Suppressor macrophage (primary cell): ENCODE results near the gene E2F1.
A peak's percentile ranks its signal among the peaks of the same experiment; 100 is the strongest.

ENCODE experiments used
- DNase-seq, 4 experiments: peaks; one replicate each; pipeline ENCODE4 v3.0.0-alpha.2; 2020 to 2022

E2F1 gene

DNA sequence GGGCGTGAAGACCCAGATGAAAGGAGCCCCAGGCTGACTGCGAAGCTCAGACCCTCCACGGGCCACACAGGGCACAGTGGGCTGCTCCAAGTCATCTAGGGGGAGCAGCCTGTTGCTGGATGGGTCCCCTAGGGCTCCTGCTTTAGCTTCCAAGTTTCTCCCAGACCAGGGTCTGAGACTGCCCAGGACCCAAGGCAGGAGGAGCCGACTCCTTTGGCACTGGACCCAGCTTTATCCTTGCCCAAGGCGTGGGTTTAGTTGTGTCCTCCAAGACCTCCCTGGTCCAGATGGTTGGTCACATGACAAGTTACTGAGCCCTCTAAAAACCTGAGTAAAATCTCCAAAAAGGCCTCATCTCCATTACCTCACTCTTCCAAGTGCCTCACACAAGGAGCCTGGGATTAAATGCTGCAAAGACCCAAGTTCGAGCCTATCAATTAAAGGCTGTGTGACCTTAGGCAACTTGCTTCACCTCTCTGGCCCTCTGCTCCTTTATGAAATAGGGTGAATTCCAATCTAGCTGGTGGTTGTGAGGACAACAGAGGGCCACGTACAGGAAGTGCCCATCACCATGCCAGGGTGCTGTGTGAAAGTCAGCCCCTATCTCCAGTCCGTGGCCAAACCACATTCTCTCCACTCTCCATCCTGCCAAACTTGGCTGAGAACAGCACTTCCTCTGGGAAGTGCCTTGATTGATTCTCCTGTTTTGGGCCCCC is 14.5 kb downstream of the E2F1 start:
- DNase-seq, result no peak

DNA sequence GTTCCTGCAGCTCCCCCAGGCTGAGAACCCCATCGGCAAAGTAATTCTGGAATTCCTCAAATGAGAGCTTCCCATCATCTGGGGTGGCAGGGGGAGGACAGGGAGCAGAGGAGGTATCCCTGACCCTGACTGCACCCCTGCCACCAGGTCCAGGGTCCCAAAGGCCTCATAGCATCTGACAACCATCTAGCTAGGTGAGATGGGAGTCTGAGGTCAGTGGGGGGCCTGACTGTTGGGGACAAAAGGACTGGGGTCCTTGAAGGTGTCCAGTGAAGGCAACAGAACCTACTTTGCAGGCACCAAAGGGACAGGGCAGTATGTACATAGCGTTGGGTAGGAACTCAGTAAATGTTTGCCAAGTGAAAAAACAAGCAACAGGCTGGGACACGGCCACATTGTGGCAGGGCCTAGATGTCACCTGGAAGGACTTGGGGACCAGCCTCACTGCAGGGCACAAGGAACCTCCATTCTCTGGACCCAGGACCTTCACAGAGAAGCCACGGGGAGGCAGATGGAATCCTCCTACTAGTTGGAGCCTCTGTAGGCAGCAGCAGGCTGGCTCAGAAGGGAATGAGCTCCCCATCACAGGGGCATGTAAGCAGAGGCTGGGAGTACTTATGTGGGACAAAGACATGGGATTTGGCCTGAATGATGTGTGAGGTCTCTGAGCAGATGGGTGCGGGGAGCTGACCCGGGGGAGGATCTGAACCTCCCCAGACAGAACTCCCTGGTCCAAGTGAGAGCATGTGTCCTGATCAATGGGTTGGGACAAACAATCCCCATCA is 15.3 kb downstream of the E2F1 start:
- DNase-seq, result no peak

- no peak for DNase-seq
Measured at GRCh38 chr20:33669873-33670640, 16.1 kb downstream of the E2F1 start.

DNA sequence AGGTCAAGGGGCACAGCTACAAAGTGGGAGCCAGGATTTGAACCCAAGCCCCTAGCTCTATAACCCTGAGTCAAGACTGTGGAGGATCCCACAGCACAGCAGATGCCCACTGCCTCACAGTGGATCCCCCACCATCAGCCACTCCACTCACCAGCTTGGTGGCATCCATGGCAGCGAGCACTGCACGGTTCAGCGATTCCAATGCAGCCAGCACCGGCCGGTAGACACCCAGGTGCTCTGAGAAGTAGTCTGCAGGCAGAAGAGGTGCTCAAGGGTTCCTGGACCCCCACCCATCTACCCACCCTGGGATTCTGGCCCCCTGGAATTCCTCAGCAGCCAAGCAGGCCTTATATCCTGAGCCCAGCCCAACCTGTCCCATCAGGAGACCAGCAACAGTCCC is 17.0 kb downstream of the E2F1 start:
- DNase-seq, result no peak

GRCh38 chr20:33668466-33669155 is 17.6 kb downstream of the E2F1 start:
- no peak for DNase-seq

- DNase-seq, result peak; percentile 78 to 91 (median 83)
Measured at GRCh38 chr20:33667676-33668465, 18.3 kb downstream of the E2F1 start.

DNA sequence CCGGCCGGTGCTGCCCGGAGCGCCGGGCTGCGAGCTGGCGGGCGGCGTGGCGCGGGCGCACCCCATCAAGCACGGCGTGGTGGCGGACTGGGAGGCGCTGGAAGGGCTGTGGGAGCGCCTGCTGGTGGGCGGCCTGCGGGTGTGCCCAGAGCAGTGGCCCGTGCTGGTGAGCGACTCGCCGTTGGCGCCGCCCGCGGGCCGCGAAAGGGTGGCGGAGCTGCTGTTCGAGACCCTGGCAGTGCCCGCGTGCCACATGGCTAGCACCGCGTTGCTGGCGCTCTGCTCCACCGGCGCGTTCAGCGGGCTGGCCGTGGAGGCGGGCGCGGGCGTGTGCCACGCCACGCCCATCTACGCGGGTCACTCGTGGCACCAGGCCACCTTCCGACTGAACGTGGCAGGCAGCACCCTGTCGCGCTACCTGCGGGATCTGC is 18.9 kb downstream of the E2F1 start:
- peak in 1 of 4 experiments; percentile 64 for DNase-seq

DNA sequence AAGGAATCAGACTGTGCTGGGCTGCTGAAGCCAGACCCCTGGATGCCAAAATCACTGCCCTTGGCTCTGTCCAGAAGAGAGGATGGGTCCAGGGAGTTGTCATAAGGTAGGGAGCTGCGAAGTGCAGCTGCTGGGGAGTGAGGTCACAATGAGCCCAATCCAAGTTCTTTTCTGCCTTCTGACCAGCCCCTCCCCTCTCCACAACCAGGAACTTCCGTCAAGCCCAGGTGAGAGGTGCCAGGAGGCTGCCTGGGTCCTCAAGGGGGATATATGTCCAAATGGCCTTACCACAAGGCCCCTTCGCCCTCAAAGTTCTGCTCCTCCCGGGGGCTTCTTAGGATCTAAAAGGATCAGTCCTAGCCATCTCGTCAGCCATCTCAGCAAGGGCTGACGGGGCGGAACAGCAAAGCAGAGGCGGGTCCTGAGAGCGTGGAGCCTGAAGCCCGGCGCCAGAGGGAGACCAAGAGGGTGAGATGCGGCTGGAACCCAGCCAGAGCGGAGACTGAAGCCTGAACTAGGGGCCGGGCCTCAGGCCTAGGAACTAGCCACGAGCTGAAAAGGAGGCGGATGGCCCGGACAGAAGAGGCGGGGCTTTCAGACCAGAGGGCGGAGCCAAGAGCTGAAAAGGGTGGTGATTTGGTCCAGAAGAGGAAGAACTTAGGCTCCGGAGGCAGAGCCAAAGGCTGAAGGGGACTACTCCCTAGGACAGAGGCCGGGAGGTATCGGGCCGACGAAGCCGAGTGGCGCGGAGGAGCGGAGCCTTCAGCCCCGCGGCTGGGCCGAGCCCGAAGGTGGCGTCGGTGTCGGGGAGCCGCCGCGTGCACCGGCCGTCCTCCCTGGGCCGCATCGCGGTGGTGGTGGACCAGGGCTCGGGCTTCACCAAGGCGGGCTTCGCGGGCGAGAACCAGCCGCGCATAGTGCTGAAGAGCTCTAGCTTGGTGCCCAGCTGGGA is 19.6 kb downstream of the E2F1 start, which contains the start of gene ACTL10:
Gene ACTL10 (plus strand): TSS at position 651 of the 952 bp plus-strand sequence. CDS start 555 bp downstream, outside the sequence.
- peak; percentile 99 for DNase-seq

- DNase-seq, result no peak
Measured at GRCh38 chr20:33664762-33665144, 21.4 kb downstream of the E2F1 start.

- no peak for DNase-seq
Measured at GRCh38 chr20:33664085-33664761, 22.0 kb downstream of the E2F1 start.

DNA sequence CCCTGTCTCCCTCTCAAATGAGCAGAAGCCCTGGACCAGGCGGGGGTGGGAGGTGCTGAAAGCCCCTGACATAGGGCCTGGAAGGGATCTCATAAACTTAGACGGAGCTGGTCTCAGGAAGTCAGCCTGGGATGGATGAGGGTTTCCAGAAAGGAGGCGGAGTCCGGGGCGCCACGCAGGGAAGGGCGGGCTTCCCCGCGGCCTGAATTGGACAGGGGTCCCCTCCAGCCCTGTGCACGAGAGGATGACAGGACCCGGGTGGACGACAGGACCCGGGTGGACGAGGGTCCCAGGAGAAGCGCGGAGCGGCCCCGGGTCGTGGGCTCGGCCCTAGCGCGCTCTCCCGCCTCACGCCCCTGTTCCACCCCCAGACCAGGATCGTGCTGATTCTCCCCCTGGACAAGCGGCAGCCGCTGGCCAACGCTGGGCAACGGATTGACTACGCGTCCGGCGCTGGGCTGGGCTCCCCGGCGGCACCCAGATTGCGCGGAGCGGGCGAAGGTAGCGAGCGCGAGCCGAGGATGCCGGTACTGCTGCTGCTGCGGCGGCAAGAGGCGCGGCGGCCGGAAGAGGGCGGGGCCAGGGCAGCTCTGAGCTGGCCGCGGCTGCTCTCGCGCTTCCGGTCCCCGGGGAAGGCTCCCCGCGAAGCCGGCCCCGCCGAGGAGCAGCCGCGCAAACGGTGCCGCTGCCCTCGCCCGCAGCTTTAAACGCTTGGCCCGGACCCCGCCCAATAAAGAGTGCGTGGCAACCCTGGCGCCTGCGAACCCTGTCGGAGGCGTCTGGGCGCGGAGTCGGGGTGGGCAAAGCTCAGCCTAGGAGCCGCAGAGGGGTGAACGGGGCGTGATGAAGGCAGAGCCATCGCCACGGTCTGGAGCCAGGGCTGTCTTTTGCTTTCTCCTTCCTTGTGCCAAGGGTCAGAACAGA is 22.8 kb downstream of the E2F1 start:
- DNase-seq, result peak; percentile 78 to 94 (median 88)

- DNase-seq, result no peak
Measured at GRCh38 chr20:33662172-33662571, 24.0 kb downstream of the E2F1 start, which contains the start of gene C20orf144. Gene C20orf144, plus strand, starts transcription at chr20:33662327. Its CDS starts 19 bp downstream, at chr20:33662346.

DNA sequence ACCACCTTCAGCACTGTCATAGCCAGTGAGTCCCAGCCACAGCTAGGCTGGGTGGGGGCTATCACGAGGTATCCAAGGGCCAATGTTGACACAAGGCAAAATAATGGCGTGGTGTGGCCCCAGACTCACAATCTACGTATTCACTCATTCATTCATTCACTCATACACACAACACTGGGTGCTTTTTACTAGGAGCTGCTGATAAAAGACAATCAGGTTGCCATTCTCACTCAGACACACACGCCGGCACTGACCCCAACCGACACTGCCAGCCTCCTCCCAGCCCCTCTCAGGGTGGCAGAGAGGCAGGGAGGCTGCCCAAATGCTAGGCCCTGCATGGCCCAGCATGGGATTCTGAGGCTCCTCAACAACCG is 25.5 kb downstream of the E2F1 start:
- DNase-seq, result no peak

GRCh38 chr20:33660035-33660684 is 26.0 kb downstream of the E2F1 start:
- DNase-seq, result no peak

DNA sequence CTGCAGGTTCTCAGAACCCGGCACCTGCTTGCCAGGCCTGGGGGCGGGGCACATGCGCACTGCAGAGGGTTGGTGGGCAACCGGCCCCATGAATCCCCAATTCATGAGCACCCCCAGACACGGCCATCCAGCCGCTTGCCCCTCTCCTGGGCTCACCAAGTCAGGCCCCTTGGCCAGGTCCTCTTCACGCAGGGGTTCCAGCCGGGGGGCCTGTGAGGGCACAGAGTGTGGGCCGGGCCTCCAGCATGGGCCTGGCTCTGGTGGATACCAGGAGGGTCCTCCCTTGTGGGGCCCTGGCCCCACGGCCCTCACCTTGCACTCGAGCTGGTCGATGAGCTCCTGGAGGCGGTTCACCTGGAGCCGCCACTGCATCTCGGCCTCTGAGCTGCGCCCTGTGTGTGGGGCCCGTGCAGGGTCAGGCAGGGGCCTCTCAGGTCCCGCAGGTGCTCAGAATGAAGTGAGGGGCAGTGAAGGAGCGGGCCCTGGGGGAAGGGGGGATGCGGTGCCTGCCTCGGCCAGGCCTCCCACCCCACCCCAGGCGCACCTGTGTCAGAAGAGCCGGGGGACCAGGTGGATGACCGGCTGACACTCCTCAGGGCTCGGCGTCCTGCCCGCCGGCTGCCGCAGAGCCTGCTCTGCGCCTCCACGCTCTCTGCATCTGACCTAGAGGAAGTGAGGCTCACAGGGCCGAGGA is 26.7 kb downstream of the E2F1 start:
- DNase-seq, result no peak

GRCh38 chr20:33658929-33659328 is 27.3 kb downstream of the E2F1 start:
- DNase-seq, result no peak

DNA sequence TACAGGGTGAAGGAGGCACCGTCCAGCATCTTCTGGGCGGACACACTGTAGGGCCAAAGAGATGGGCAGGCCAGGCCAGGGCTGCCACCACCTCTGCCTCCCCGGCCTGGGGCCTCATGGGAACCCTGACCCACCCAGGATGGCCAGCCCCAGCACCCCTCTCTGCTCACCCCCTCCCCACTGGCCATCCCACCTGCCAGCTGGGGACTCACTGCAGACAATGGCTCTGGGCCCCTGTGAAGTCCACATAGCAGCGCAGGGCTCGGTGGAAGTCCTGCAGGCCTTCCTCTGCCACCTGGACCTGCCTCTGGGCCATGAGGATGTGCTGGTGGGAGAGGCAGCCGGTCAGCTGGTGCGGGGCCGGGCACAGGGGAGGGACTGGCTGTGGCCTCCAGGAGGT is 27.7 kb downstream of the E2F1 start:
- no peak for DNase-seq

DNA sequence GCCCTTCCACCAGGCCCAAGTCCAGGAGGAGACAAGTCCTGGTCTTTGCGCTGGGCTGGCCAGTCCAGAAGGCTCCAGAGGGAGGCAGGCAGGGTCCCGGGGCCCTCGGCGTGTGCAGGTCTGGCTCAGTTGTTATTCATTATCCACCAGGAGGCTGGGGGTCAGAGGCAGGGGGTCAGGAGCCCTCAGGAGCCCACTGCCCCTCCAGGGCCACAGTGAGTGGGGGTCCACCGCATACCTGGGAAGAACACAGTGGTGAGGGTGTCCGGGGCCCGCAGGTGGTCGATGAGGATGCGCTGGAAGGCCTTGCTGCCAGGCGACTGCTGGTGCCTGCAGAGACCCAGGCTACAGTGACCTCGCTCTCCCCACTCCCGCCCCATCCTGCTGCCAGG is 28.5 kb downstream of the E2F1 start:
- DNase-seq, result no peak
